ENCODE data around the gene UBLCP1.
A peak's percentile ranks its signal among the peaks of the same experiment; 100 is the strongest.

Gene UBLCP1

GRCh38 chr5:159316519-159317383 is 53.7 kb downstream of the UBLCP1 start:
- peak in 3 of 5 donors; percentile 7 to 58 (median 24) for DNase-seq

- DNase-seq: no peak
Observed at GRCh38 chr5:159317849-159318248, 54.8 kb downstream of the UBLCP1 start.

- no peak for DNase-seq
Observed at GRCh38 chr5:159318448-159318847, 55.4 kb downstream of the UBLCP1 start.

- no peak for DNase-seq
Observed at GRCh38 chr5:159319363-159319762, 56.3 kb downstream of the UBLCP1 start.

- DNase-seq: no peak
Observed at GRCh38 chr5:159319832-159320231, 56.7 kb downstream of the UBLCP1 start.

GRCh38 chr5:159322180-159322579 is 59.1 kb downstream of the UBLCP1 start:
- DNase-seq: no peak

GRCh38 chr5:159324102-159324755 is 61.1 kb downstream of the UBLCP1 start:
- no peak for DNase-seq

GRCh38 chr5:159324986-159325385 is 61.9 kb downstream of the UBLCP1 start:
- DNase-seq: no peak

- DNase-seq: no peak
Observed at GRCh38 chr5:159330131-159330800, 67.2 kb downstream of the UBLCP1 start, which contains the start of gene IL12B. IL12B (minus strand) TSS chr5:159330487; CDS start chr5:159326782, 3,705 bp downstream.

- DNase-seq: peak; percentile 56 to 69 (median 65)
Observed at GRCh38 chr5:159331093-159331973, 68.2 kb downstream of the UBLCP1 start.

GRCh38 chr5:159332800-159333544 is 69.9 kb downstream of the UBLCP1 start:
- DNase-seq: no peak

GRCh38 chr5:159333545-159333925 is 70.4 kb downstream of the UBLCP1 start:
- DNase-seq: no peak

Data from T-helper 1 cell (primary cell).